K562 (cell line): ENCODE measurements around the gene FABP7. TPM values are rescaled to one million over a fixed set of nuclear protein-coding genes. Genes with fewer than 3 reads are reported as not detected.

Source experiments
- ATAC-seq: fragments of 200-7000 bp; cut with Tn5 transposase; 3 replicates; pipeline ENCODE4 v1.9.1; 2020; ENCODE audit warnings: moderate library complexity
- BruUV-seq: library from RNA; stranded (reverse); fragments of 400-500 nt; replicated peaks from 2 replicates; lab custom pipeline; 2021; lab: Mats Ljungman, UMichigan
- CTCF ChIA-PET: fragments of 300-600 bp; formaldehyde crosslinking; extraction: SDS; loops from one replicate; lab custom pipeline; 2021; ENCODE audit warnings: low intra/inter-chr PET ratio; lab: Yijun Ruan, JAX
- POLR2A ChIA-PET: fragments of 300-600, 350-650 bp; sonication (Branson Sonifier 250); formaldehyde crosslinking; extraction: SDS; loops from one replicate; lab custom pipeline; 2021; ENCODE audit warnings: antibody characterized with exemption, inconsistent platforms; lab: Yijun Ruan, JAX
- DNase-seq, 4 experiments: peaks; one replicate each; pipeline versions ENCODE4 v3.0.0 to v3.0.0-alpha.2; 2011 to 2018; ENCODE audit warnings: low spot score in 3 of 4, mixed read lengths in 3 of 4; ENCODE audit errors: extremely low read depth in 1 of 4
- FAIRE-seq: peaks from 2 replicates; lab custom pipeline; 2011; peaks lifted over from hg19 to GRCh38; lab: Jason Lieb, UNC
- H2AFZ ChIP-seq: 2 replicates; pipeline ENCODE4 v1.6.0; 2011; ENCODE audit warnings: low read depth, low read length, control low read depth, inconsistent platforms
- H3K27ac ChIP-seq: fragments of 200-600 bp; 3 replicates; pipeline ENCODE4 v1.8.0; 2011; ENCODE audit warnings: low read depth, mild to moderate bottlenecking, control low read depth, inconsistent platforms, low read length, moderate library complexity, mixed read lengths; ENCODE audit errors: extremely low read depth
- H3K27me3 ChIP-seq, 2 experiments: fragments of 300-600 bp in 1 of 2; 2 replicates in 1 of 2; 3 replicates in 1 of 2; pipeline versions ENCODE4 v1.6.0 to v1.8.0; 2011; ENCODE audit warnings: inconsistent platforms in 2 of 2, low read length in 2 of 2, mild to moderate bottlenecking in 1 of 2, mixed read lengths in 1 of 2, moderate library complexity in 1 of 2; ENCODE audit not compliant: control insufficient read depth in 2 of 2, insufficient read depth in 2 of 2
- H3K36me3 ChIP-seq: fragments of 300-600 bp; 3 replicates; pipeline ENCODE4 v1.8.0; 2011; ENCODE audit warnings: mild to moderate bottlenecking, low read length, inconsistent platforms; ENCODE audit not compliant: control insufficient read depth, insufficient read depth
- H3K4me1 ChIP-seq, 2 experiments: fragments of 200-600 bp in 1 of 2; replicated peaks in 1 of 2; 2 replicates in 1 of 2; 3 replicates in 1 of 2; pipeline versions ENCODE4 v1.5.1 to v1.8.0; 2011; ENCODE audit warnings: inconsistent platforms in 2 of 2, low read length in 2 of 2, mild to moderate bottlenecking in 1 of 2, mixed read lengths in 1 of 2, moderate library complexity in 1 of 2; ENCODE audit not compliant: control insufficient read depth in 2 of 2, insufficient read depth in 2 of 2
- H3K4me2 ChIP-seq: 2 replicates; pipeline ENCODE4 v1.6.1; 2011; ENCODE audit warnings: low read length, control low read depth, inconsistent platforms, mixed read lengths; ENCODE audit not compliant: insufficient read depth
- H3K4me3 ChIP-seq: fragments of 200-600 bp; sonication (generic), shearing (Covaris generic); 2 replicates; pipeline ENCODE4 v1.5.1; 2016; ENCODE audit warnings: control low read depth, inconsistent platforms
- H3K79me2 ChIP-seq: fragments of 200-600 bp; 3 replicates; pipeline ENCODE4 v1.8.0; 2011; ENCODE audit warnings: low read length, inconsistent platforms; ENCODE audit not compliant: control insufficient read depth, insufficient read depth
- H3K9ac ChIP-seq, 2 experiments: 2 replicates each; pipeline versions ENCODE4 v1.6.0 to v1.6.1; 2011; ENCODE audit warnings: low read depth in 2 of 2, low read length in 2 of 2, control low read depth in 1 of 2, inconsistent platforms in 1 of 2, mild to moderate bottlenecking in 1 of 2, mixed read lengths in 1 of 2; ENCODE audit not compliant: insufficient read depth in 1 of 2
- H3K9me1 ChIP-seq: one replicate; pipeline ENCODE4 v1.6.0; 2011; ENCODE audit warnings: inconsistent platforms, mild to moderate bottlenecking, low read length, moderate library complexity; ENCODE audit not compliant: control insufficient read depth, insufficient read depth
- H3K9me3 ChIP-seq: replicated peaks from 2 replicates; pipeline ENCODE4 v1.5.1; 2011; ENCODE audit warnings: low read depth, low read length, inconsistent platforms; ENCODE audit not compliant: control insufficient read depth, insufficient read depth
- H4K20me1 ChIP-seq: replicated peaks from 2 replicates; pipeline ENCODE4 v1.6.1; 2011; ENCODE audit warnings: low read length, inconsistent platforms, mixed read lengths; ENCODE audit not compliant: control insufficient read depth, insufficient read depth
- COPS2 ChIP-seq: fragments of 450-650 bp; conservative IDR thresholded peaks from 2 replicates; pipeline ENCODE4 v1.6.1; 2016; ENCODE audit warnings: mild to moderate bottlenecking, moderate library complexity
- L3MBTL2 ChIP-seq: fragments of 450-650 bp; IDR thresholded peaks from 2 replicates; pipeline ENCODE4 v1.6.1; 2016; ENCODE audit warnings: mild to moderate bottlenecking, moderate library complexity
- NCOA1 ChIP-seq: fragments of 450-650 bp; IDR thresholded peaks from 2 replicates; pipeline ENCODE4 v1.6.1; 2016; ENCODE audit warnings: low read depth
- NFE2L1 ChIP-seq: fragments of 450-650 bp; IDR thresholded peaks from 2 replicates; pipeline ENCODE4 v1.6.1; 2016; ENCODE audit warnings: missing genetic modification characterization, low read depth, mild to moderate bottlenecking, missing compliant biosample characterization, moderate library complexity, borderline replicate concordance
- PCBP2 ChIP-seq: fragments of 200-400 bp; formaldehyde crosslinking; IDR thresholded peaks from 2 replicates; pipeline ENCODE4 v1.6.1; 2018; ENCODE audit warnings: low read length, low read depth, mild to moderate bottlenecking, moderate library complexity; ENCODE audit not compliant: poor library complexity, severe bottlenecking
- RB1 ChIP-seq: fragments of 450-650 bp; IDR thresholded peaks from 2 replicates; pipeline ENCODE4 v1.6.1; 2017; ENCODE audit warnings: low read depth, mild to moderate bottlenecking
- SPI1 ChIP-seq: IDR thresholded peaks from 2 replicates; pipeline ENCODE4 v1.6.1; 2011; ENCODE audit warnings: low read depth, low read length, control low read depth, borderline replicate concordance
- ZNF444 ChIP-seq: fragments of 250-450 bp; sonication (Bioruptor Pico); IDR thresholded peaks from 2 replicates; pipeline ENCODE4 v1.4.0; 2020; ENCODE audit warnings: mild to moderate bottlenecking, moderate library complexity
- WGBS: fragments of 100-300 bp; shearing (Covaris generic); methylation state at CpG from one replicate; pipeline ENCODE4 v1.1.6; 2016; ENCODE audit warnings: low coverage, mixed read lengths; ENCODE audit not compliant: insufficient coverage; ENCODE audit errors: missing lambda C conversion rate; 5-methylcytosine and 5-hydroxymethylcytosine counted together
- in situ Hi-C: fragments of 300-500 bp; cut with MboI; formaldehyde crosslinking; loops from 4 replicates; pipeline ENCODE4 v1.15.0; 2018; ENCODE audit warnings: inconsistent platforms, mixed read lengths
- intact Hi-C: fragments of 100-400 bp; cut with micrococcal nuclease; formaldehyde crosslinking; loops from 2 replicates; pipeline ENCODE4 v1.14.2; 2022
- polyA plus RNA-seq, 8 experiments: library from polyadenylated mRNA; depleted of rRNA in 4 of 8; stranded (reverse) in 5 of 8; unstranded in 3 of 8; fragments of >200 nt; fragmentation: Nextera tagmentation in 2 of 8; fragmentation: Illumina TruSeq in 1 of 8; extraction: Ambion mirVana in 2 of 8; extraction: Trizol in 1 of 8; gene quantifications; 2 replicates each; pipeline versions ENCODE4 v1.2.1 to v1.2.3, GENCODE V29; 2011 to 2014; ENCODE audit warnings: inconsistent platforms in 1 of 8, missing spikeins in 1 of 8
- total RNA-seq, 7 experiments: library from RNA; depleted of rRNA in 6 of 7; stranded (reverse); fragments of >200 nt in 6 of 7; fragmentation: Illumina TruSeq in 2 of 7; extraction: Trizol in 2 of 7; gene quantifications; 2 replicates each; pipeline versions ENCODE4 v1.2.1 to v1.2.3, GENCODE V29; 2011 to 2021; ENCODE audit warnings: low replicate concordance in 1 of 7
- TF ChIP-seq, protein P1 (sequence below): fragments of 150-350 bp; IDR thresholded peaks from 2 replicates; pipeline ENCODE4 v1.6.1; 2014; ENCODE audit warnings: low read depth, mild to moderate bottlenecking, low read length, borderline replicate concordance
- TF ChIP-seq, protein P2 (sequence below): sonication (generic); formaldehyde crosslinking; IDR thresholded peaks from 2 replicates; pipeline ENCODE4 v1.8.1; 2023; ENCODE audit warnings: mild to moderate bottlenecking, missing genetic modification reagents

FABP7 gene
- total and polyA plus RNA-seq, 9 of the 15 experiments (the other 6 are each of a cell fraction or from before 2014, with no cell fraction given), result 0.07 to 0.14 TPM; not detected in 7

DNA sequence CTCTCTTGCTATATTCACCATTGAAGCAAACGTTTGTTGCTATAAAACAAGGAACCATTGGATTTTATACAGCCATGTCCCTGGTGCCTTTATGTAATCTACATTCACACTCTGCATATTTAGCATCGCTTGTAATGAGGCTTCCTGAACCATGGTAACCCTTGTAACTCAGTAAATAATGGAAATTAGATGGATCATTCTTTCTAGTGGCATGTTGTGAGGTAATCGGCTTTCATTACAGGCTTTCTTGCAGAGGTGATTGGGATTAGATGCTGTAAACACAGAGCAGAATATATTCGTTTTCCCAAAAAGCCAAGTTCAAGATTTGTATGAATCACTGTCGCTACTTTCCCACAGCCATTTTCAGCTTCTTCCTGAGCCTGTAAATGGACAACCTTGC, 45.6 kb downstream of the FABP7 start:
- Histone ChIP-seq H3K36me3 (no peaks in the 10 kb centered on the region), H3K27me3 (no peaks in the 10 kb centered on the region), H3K4me1 (no peaks in the 10 kb centered on the region), H3K27ac (no peak overlapping the region), H3K9me1 (no peaks in the 10 kb centered on the region), H2AFZ (no peak overlapping the region), H3K79me2 (no peaks in the 10 kb centered on the region), H3K9ac (no peak overlapping the region), H3K9me3 (no peaks in the 10 kb centered on the region), H3K4me3 (no peak overlapping the region), H4K20me1 (no peaks in the 10 kb centered on the region), H3K4me2 (no peak overlapping the region)
- POLR2A ChIA-PET, result interaction anchor here (0.7 kb wide), 1 partner anchor 978 kb away, joined by 3 read pairs; no protein-coding TSS in a partner anchor
- intact Hi-C loops (no loop called here), in situ Hi-C loops (no loop called here)
- 2% methylated on average over 5 of the region's 5 CpGs for WGBS
- FAIRE-seq (no peak), ATAC-seq (no peak), DNase-seq (no peak)
- TF ChIP-seq SPI1 (no peak), NFE2L1 (tag) (no peak), L3MBTL2 (no peak)
- CTCF ChIA-PET, result no interaction called here
- BruUV-seq, result no TSS peak

DNA sequence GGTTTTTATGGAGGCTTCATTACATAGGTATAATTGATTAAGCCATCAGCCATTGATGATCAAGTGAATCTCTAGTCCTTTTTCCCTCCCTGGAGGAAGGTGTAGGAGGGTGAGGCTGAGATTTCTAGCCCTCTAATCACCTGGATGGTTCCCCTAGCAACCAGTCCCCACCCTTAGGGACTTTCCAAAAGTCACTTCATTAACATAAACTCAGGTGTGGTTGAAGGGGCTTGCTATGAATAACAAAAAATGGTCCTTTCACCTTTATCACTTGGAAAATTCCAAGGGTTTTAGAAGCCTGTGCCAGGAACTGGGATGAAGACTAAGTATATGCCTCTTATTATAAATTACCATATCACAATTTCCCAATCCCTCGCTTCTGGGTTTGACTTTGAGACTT, 49.9 kb downstream of the FABP7 start:
- no peak overlapping the region for H3K4me2 ChIP-seq
- H4K20me1 ChIP-seq, result no peaks in the 10 kb centered on the region
- no peaks in the 10 kb centered on the region for H3K79me2 ChIP-seq
- no peaks in the 10 kb centered on the region; a peak in 1 of 5 replicates for H3K4me1 ChIP-seq
- no peak overlapping the region for H3K4me3 ChIP-seq
- 6% methylated on average over 1 of the region's 1 CpG for WGBS
- no peaks in the 10 kb centered on the region for H3K27me3 ChIP-seq
- ChIA-PET CTCF (no interaction called here), POLR2A (interaction anchor here (0.8 kb wide), 1 partner anchor 351 kb away, joined by 3 read pairs; no protein-coding TSS in a partner anchor)
- intact Hi-C loops, result no loop called here
- no peak overlapping the region for H3K27ac ChIP-seq
- no peaks in the 10 kb centered on the region for H3K9me1 ChIP-seq
- no peak for ATAC-seq
- no peak overlapping the region for H3K9ac ChIP-seq
- in situ Hi-C loops, result no loop called here
- DNase-seq, result no peak
- no peak for FAIRE-seq
- BruUV-seq, result no TSS peak
- H2AFZ ChIP-seq, result no peak overlapping the region
- H3K36me3 ChIP-seq, result no peaks in the 10 kb centered on the region
- no peaks in the 10 kb centered on the region for H3K9me3 ChIP-seq
- TF ChIP-seq, protein P1, sequence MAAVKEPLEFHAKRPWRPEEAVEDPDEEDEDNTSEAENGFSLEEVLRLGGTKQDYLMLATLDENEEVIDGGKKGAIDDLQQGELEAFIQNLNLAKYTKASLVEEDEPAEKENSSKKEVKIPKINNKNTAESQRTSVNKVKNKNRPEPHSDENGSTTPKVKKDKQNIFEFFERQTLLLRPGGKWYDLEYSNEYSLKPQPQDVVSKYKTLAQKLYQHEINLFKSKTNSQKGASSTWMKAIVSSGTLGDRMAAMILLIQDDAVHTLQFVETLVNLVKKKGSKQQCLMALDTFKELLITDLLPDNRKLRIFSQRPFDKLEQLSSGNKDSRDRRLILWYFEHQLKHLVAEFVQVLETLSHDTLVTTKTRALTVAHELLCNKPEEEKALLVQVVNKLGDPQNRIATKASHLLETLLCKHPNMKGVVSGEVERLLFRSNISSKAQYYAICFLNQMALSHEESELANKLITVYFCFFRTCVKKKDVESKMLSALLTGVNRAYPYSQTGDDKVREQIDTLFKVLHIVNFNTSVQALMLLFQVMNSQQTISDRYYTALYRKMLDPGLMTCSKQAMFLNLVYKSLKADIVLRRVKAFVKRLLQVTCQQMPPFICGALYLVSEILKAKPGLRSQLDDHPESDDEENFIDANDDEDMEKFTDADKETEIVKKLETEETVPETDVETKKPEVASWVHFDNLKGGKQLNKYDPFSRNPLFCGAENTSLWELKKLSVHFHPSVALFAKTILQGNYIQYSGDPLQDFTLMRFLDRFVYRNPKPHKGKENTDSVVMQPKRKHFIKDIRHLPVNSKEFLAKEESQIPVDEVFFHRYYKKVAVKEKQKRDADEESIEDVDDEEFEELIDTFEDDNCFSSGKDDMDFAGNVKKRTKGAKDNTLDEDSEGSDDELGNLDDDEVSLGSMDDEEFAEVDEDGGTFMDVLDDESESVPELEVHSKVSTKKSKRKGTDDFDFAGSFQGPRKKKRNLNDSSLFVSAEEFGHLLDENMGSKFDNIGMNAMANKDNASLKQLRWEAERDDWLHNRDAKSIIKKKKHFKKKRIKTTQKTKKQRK, result no peak
- TF ChIP-seq PCBP2, result no peak
- TF ChIP-seq, protein P2, sequence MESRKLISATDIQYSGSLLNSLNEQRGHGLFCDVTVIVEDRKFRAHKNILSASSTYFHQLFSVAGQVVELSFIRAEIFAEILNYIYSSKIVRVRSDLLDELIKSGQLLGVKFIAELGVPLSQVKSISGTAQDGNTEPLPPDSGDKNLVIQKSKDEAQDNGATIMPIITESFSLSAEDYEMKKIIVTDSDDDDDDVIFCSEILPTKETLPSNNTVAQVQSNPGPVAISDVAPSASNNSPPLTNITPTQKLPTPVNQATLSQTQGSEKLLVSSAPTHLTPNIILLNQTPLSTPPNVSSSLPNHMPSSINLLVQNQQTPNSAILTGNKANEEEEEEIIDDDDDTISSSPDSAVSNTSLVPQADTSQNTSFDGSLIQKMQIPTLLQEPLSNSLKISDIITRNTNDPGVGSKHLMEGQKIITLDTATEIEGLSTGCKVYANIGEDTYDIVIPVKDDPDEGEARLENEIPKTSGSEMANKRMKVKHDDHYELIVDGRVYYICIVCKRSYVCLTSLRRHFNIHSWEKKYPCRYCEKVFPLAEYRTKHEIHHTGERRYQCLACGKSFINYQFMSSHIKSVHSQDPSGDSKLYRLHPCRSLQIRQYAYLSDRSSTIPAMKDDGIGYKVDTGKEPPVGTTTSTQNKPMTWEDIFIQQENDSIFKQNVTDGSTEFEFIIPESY (CRISPR knock-in tag), result no peak
- TF ChIP-seq RB1, result no peak
- no peak for TF ChIP-seq NCOA1
- TF ChIP-seq ZNF444 (CRISPR knock-in tag), result no peak
- no peak for TF ChIP-seq COPS2
